ENCODE measurements around the gene MATCAP1. TPM values are rescaled to one million over a fixed set of nuclear protein-coding genes. Genes with fewer than 3 reads are reported as not detected.
A peak's percentile ranks its signal among the peaks of the same experiment; 100 is the strongest.

Gene MATCAP1
- total and polyA plus RNA-seq, 2 donors (not counting 1 experiment from before 2014, with no cell fraction given): 6.2 to 8.9 TPM

- ATAC-seq (ENCODE audit: low read depth) (no peak), DNase-seq (peak; percentile 74)
- peak overlapping the region; percentile 42 for H3K9ac ChIP-seq (ENCODE audit: low read length)
- peaks cover 40% of the 10 kb centered on the region for H3K27me3 Mint-ChIP-seq
- intact Hi-C loops (cut with micrococcal nuclease): no loop called here
- peaks cover 0 to 76% (median 43%) of the 10 kb centered on the region in 4 experiments for H3K27me3 ChIP-seq (replicated peaks in 1 of 4; ENCODE audit: control extremely low read depth in 1 of 4, control insufficient read depth in 3 of 4, insufficient read depth in 4 of 4, low read length in 3 of 4)
- peaks cover 24% of the 10 kb centered on the region for H4K20me1 ChIP-seq (ENCODE audit: control insufficient read depth, insufficient read depth, low read length, poor library complexity, severe bottlenecking)
- H3K4me3 Mint-ChIP-seq: peak overlapping the region; percentile 76
- no peaks in the 10 kb centered on the region for H3K9me3 Mint-ChIP-seq (ENCODE audit: insufficient read depth)
- peak overlapping the region in 4 of 5 experiments; percentile 8 to 44 (median 30) for H3K4me3 ChIP-seq (ENCODE audit: control extremely low read depth in 1 of 5, extremely low read depth in 1 of 5, insufficient read depth in 1 of 5, low read depth in 2 of 5, low read length in 4 of 5)
- ChIA-PET CTCF (interaction anchor here (1.0 to 2.5 kb wide), 9 partner anchors 8 to 270 kb away, joined by 3 to 11 read pairs (median 4); partner anchors contain the start of gene MATCAP1), POLR2A (interaction anchor here (0.6 to 0.7 kb wide), 5 partner anchors 9 to 522 kb away, joined by 3 to 5 read pairs (median 3); no protein-coding TSS in a partner anchor)
- H3K27ac ChIP-seq (ENCODE audit: low read length in 2 of 2): no peak overlapping the region
- H3K4me1 Mint-ChIP-seq: peaks cover 49% of the 10 kb centered on the region
- H3K9me3 ChIP-seq (ENCODE audit: control extremely low read depth in 1 of 3, control insufficient read depth in 2 of 3, insufficient read depth in 1 of 3, low read length in 2 of 3): peaks cover 0 to 44% (median 0%) of the 10 kb centered on the region in 3 donors
- peak overlapping the region; percentile 78 for H3K4me2 ChIP-seq (replicated peaks; ENCODE audit: low read depth, low read length, poor library complexity, severe bottlenecking)
- H3K79me2 ChIP-seq (ENCODE audit: control insufficient read depth, insufficient read depth, low read length): no peaks in the 10 kb centered on the region
- no peak overlapping the region for H3K27ac Mint-ChIP-seq
- WGBS (ENCODE audit: insufficient coverage): 2% methylated on average over 99 of the region's 99 CpGs
- H3K4me1 ChIP-seq (ENCODE audit: control insufficient read depth in 2 of 2, insufficient read depth in 2 of 2, low read length in 2 of 2): peaks cover 57 to 63% of the 10 kb centered on the region in 2 donors
- no peaks in the 10 kb centered on the region for H3K36me3 ChIP-seq (replicated peaks in 1 of 2; ENCODE audit: control extremely low read depth in 1 of 2, control insufficient read depth in 1 of 2, extremely low read depth in 1 of 2, insufficient read depth in 2 of 2, low read length in 1 of 2)
- peak overlapping the region; percentile 49 for H2AFZ ChIP-seq (ENCODE audit: insufficient read depth, low read depth, low read length, poor library complexity, severe bottlenecking)
- no peak for TF ChIP-seq EZH2 (IDR thresholded peaks at IDR 0.05; ENCODE audit: borderline replicate concordance, insufficient read depth, low read depth, low read length, poor library complexity, severe bottlenecking)
- TF ChIP-seq, protein P1, sequence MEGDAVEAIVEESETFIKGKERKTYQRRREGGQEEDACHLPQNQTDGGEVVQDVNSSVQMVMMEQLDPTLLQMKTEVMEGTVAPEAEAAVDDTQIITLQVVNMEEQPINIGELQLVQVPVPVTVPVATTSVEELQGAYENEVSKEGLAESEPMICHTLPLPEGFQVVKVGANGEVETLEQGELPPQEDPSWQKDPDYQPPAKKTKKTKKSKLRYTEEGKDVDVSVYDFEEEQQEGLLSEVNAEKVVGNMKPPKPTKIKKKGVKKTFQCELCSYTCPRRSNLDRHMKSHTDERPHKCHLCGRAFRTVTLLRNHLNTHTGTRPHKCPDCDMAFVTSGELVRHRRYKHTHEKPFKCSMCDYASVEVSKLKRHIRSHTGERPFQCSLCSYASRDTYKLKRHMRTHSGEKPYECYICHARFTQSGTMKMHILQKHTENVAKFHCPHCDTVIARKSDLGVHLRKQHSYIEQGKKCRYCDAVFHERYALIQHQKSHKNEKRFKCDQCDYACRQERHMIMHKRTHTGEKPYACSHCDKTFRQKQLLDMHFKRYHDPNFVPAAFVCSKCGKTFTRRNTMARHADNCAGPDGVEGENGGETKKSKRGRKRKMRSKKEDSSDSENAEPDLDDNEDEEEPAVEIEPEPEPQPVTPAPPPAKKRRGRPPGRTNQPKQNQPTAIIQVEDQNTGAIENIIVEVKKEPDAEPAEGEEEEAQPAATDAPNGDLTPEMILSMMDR (IDR thresholded peaks at IDR 0.05): no peak
Observed at GRCh38 chr16:67163164-67163998, 20.4 kb downstream of the MATCAP1 start.

Data from B cell (primary cell).